HG03139 (cell line): ENCODE results near the gene CDC5L.
"Not testable (repeated sequence)": the region's sequence is repeated elsewhere in the genome, so short reads cannot be mapped to it uniquely, and the experiment has no call there.

Experiments
- ATAC-seq: cut with Tn5 transposase; IDR thresholded peaks from one replicate; pipeline ENCODE4 v1.9.1; 2021; ENCODE audit not compliant: unreplicated experiment

CDC5L gene

DNA sequence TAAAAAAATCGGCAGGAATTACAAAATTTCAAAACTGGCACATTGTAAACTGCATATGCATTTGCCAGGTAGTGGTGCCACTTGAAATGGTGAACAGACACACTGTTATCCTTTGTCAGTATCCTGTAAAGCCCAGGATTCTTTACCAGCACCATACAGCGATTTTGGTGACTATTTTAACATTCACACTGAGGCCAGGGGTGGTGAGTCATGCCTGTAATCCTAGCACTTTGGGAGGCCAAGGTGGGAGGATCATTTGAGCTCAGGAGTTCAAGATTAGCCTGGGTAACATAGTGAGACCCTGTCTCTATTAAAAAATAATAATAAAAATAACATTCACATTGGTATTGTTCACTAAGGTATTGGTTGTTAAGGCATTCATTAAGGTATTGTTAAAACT is 61.7 kb downstream of the CDC5L start:
- ATAC-seq: not testable (repeated sequence)

DNA sequence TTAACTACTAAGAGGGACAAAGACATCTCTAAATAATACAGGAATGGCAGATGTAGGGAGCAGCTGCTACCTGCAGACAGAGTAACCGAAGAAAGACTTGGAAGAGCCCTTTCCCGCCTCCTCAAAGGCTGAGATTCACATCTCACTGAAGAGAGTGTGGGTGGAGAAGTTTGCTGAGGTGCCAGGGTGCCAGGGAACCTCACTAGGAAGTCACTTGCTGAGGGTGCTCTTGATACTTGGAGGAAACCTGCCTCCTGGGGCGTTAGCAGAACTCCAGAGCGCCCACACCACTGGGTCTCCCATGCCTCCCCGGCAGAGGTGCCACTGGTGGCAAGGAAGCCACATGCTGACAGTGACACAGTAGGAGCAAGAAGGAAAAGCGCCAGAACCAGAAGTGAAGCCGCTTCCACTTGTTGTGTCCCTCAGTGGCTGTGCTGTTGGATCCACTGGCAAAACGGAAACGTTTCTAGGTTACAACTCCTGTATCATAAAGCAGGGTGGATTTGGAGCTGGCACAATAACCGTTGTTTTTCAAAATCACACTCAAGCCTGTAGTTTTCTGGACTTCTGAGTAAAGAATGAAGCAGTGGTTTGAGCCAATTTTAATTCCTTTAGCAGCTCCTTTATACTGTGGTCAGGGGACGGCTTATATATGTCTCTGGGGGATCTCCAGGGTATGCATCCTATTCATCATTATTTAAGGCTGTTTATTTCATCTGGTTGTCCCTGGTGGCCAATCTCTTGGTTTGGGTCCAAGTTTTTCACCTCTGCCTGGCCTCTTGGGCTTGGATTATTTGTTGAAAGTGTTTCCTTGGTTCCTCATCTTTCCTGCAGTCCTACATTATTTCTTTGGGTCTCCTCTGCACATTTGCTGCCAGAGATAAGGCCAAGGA is 64.5 kb downstream of the CDC5L start:
- ATAC-seq: no peak

GRCh38 chr6:44452725-44453124 is 65.2 kb downstream of the CDC5L start:
- no peak for ATAC-seq

GRCh38 chr6:44453146-44453545 is 65.6 kb downstream of the CDC5L start:
- no peak for ATAC-seq

- no peak for ATAC-seq
Measured at GRCh38 chr6:44454198-44454597, 66.7 kb downstream of the CDC5L start.

- peak; percentile 71 for ATAC-seq
Measured at GRCh38 chr6:44456070-44456965, 68.8 kb downstream of the CDC5L start.

GRCh38 chr6:44456966-44457292 is 69.4 kb downstream of the CDC5L start:
- no peak for ATAC-seq

DNA sequence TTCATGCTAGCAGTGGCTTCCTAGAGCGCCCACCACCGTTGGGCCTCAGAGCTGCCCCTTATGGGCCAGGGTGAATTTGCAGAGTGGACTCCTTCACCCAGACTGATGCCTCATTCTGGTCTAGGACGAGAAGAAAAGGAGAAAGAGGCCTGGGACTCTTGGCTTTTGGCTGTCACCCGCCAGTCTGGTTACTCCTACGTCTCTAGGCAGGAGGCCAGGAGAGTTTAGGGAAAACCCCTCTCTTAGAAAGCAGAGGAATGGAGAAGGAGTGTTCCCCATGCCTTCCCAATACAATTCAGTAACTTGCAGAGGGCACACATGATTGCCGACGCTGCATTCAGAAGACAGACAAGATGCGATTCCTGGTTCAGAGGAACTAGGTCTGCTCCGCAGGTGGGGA is 70.1 kb downstream of the CDC5L start:
- ATAC-seq: no peak

DNA sequence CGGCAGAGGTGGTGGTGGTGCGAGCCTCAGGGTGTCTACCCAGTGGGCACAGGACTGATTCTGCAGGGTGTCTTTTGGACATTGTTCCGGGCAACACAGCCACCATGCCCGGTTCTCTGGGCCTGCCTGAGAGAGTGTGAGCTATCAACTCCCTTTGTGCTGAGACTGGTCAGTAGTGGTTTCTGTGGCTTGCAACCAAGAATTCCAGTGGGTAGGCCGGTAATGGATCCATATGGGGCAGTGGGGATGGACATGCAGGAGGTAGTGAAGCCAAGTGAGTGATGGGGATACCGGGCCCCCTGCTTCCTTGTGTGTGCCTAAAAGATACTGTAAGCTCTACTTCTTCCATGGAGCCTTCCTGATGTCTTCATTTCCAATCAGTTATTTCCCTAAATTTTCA is 71.0 kb downstream of the CDC5L start:
- no peak for ATAC-seq

DNA sequence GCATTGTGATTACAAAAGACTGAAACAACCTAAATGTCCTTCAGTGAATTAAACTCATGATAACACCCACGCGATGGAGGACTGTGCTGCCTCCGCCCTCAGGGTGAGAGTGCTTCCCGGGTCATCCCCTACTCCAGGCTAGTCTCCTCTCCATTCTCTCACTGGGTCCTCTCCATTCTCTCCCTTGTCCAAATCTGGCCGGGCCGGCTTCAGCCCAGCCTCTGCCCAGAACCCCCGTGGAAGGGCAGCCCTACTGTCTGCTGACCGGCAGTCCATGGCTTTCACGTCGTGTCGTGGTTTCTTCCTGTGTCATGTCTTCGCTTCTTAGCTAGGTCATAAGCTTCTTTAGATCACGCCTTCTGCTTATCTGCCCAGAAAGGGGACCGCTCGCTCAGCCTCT is 74.8 kb downstream of the CDC5L start:
- ATAC-seq: no peak

GRCh38 chr6:44462797-44463727 is 75.6 kb downstream of the CDC5L start:
- ATAC-seq: no peak

GRCh38 chr6:44463728-44464450 is 76.4 kb downstream of the CDC5L start:
- ATAC-seq: no peak

GRCh38 chr6:44464527-44465310 is 77.2 kb downstream of the CDC5L start:
- no peak for ATAC-seq

DNA sequence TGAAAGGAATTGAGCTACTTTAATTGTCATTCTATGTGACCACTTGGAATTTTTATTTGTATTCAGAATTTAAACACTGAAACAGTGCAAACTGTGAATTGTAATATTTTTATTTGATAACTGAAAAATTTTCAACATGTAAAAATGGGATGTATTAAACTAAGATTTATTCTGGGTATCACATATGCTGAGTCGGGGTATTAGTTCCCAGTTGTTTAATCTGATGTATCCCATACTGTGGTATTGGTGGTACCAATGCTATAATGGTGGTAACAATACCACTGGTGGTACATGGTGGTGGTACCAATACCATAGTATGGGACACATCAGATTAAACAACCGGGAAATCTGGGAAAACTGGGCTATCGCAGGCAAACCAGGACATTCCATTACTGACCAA is 79.4 kb downstream of the CDC5L start:
- no peak for ATAC-seq

GRCh38 chr6:44468835-44469234 is 81.3 kb downstream of the CDC5L start:
- no peak for ATAC-seq

- ATAC-seq: no peak
Measured at GRCh38 chr6:44470115-44470464, 82.6 kb downstream of the CDC5L start.

DNA sequence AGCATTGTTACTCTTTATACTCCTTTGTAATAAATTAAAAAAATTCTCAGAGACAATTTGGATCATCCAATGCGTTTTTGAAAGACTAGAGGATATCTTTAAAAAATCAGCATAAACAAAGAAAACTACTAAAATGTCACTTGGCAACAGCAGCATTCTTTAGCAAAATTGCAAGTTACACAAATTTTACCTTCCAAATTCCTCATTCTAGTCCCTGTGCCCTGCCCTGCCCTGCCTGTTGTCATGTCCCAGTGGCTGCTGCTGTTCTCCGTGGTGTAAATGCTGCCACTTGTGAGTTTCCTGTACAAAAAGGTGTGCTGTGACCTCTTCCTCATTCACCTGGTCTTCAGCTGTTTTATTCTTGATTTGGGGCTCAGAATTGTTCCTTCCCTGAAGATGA is 83.2 kb downstream of the CDC5L start:
- ATAC-seq: no peak

GRCh38 chr6:44471271-44471981 is 83.9 kb downstream of the CDC5L start:
- ATAC-seq: no peak
